ENCODE measurements around the gene NR3C2. TPM values are rescaled to one million over a fixed set of nuclear protein-coding genes. Genes with fewer than 3 reads are reported as not detected.

Gene NR3C2
- total RNA-seq, 1 experiment from 2014 or later, result 0.16 TPM

DNA sequence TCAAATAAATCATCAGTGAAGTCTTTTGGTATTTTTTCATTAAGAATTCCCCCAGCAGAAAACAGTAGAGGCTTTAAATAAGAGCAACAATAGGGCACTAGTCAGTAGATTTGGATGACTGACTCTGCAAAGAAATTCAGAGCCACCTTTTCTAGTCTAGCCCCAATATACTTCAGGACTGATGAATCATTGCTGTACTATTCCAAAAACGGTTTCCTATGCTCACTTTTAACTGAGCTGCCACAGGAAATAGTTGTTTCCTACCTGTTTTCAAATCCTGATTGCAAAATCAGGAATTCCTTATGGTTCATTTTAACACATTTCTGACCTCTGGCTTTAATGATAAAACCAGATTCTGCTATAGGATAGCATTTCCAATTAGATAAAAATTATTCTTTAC is 171.6 kb downstream of the NR3C2 start:
- CTCF ChIA-PET, result no interaction called here

DNA sequence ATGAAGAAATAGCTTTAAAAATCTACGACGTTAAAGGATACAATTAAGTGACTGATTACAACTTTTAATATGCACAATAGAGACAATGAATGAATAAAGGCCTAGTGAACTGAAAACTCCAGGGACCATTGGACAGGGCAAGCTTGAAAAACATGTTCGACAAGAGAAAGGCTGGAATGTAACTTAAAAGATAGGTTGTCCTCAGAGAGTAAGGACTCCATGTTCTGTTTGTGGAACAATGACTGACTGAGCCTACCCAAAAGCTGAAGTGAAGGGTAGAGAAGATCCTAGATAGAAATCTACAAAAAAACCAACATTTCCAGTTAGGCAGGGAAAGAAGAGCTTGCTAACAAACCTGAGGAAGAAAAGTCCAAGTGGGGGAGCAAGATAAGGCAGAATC is 173.4 kb downstream of the NR3C2 start:
- ChIA-PET POLR2A (no interaction called here), CTCF (no interaction called here)
- Mint-ChIP-seq H3K36me3 (ENCODE audit: insufficient read depth, unreplicated experiment) (no peaks in the 10 kb centered on the region), H3K4me3 (ENCODE audit: unreplicated experiment) (no peak overlapping the region), H3K4me1 (ENCODE audit: low read depth, unreplicated experiment) (peaks cover 6% of the 10 kb centered on the region), H3K27ac (ENCODE audit: unreplicated experiment) (no peak overlapping the region), H3K27me3 (ENCODE audit: insufficient read depth, unreplicated experiment) (no peaks in the 10 kb centered on the region), H3K9me3 (ENCODE audit: unreplicated experiment) (no peaks in the 10 kb centered on the region)
- Histone ChIP-seq H3K4me3 (ENCODE audit: low read depth, low read length) (no peak overlapping the region), H3K27me3 (replicated peaks; ENCODE audit: control insufficient read depth, insufficient read depth, low read length) (no peaks in the 10 kb centered on the region), H3K4me1 (peaks cover 10% of the 10 kb centered on the region), H3K9me3 (no peaks in the 10 kb centered on the region), H3K36me3 (ENCODE audit: control insufficient read depth, insufficient read depth, low read length) (no peaks in the 10 kb centered on the region)
- no TSS peak for BruUV-seq (replicated peaks)
- TF ChIP-seq, protein P1, sequence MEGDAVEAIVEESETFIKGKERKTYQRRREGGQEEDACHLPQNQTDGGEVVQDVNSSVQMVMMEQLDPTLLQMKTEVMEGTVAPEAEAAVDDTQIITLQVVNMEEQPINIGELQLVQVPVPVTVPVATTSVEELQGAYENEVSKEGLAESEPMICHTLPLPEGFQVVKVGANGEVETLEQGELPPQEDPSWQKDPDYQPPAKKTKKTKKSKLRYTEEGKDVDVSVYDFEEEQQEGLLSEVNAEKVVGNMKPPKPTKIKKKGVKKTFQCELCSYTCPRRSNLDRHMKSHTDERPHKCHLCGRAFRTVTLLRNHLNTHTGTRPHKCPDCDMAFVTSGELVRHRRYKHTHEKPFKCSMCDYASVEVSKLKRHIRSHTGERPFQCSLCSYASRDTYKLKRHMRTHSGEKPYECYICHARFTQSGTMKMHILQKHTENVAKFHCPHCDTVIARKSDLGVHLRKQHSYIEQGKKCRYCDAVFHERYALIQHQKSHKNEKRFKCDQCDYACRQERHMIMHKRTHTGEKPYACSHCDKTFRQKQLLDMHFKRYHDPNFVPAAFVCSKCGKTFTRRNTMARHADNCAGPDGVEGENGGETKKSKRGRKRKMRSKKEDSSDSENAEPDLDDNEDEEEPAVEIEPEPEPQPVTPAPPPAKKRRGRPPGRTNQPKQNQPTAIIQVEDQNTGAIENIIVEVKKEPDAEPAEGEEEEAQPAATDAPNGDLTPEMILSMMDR (IDR thresholded peaks at IDR 0.05; ENCODE audit: insufficient read depth in 1 of 2, low read depth in 1 of 2, low read length in 1 of 2, severe bottlenecking in 1 of 2, unreplicated experiment in 1 of 2), result no peak
- no peak for DNase-seq
- intact Hi-C loops (cut with micrococcal nuclease; ENCODE audit: unreplicated experiment), result no loop called here

More for the DNA sequence above, 171.6 kb downstream of the NR3C2 start:
- Mint-ChIP-seq H3K27ac (ENCODE audit: unreplicated experiment) (no peak overlapping the region), H3K36me3 (ENCODE audit: insufficient read depth, unreplicated experiment) (no peaks in the 10 kb centered on the region), H3K4me3 (ENCODE audit: unreplicated experiment) (no peak overlapping the region), H3K27me3 (ENCODE audit: insufficient read depth, unreplicated experiment) (no peaks in the 10 kb centered on the region), H3K4me1 (ENCODE audit: low read depth, unreplicated experiment) (peaks cover 2% of the 10 kb centered on the region), H3K9me3 (ENCODE audit: unreplicated experiment) (no peaks in the 10 kb centered on the region)
- no TSS peak for BruUV-seq (replicated peaks)
- no peaks in the 10 kb centered on the region for H3K9me3 ChIP-seq
- POLR2A ChIA-PET, result no interaction called here
- DNase-seq, result no peak
- H3K36me3 ChIP-seq (ENCODE audit: control insufficient read depth, insufficient read depth, low read length), result no peaks in the 10 kb centered on the region
- no peak overlapping the region for H3K4me3 ChIP-seq (ENCODE audit: low read depth, low read length)
- intact Hi-C loops (cut with micrococcal nuclease; ENCODE audit: unreplicated experiment), result no loop called here
- TF ChIP-seq, protein P1 (IDR thresholded peaks at IDR 0.05; ENCODE audit: insufficient read depth in 1 of 2, low read depth in 1 of 2, low read length in 1 of 2, severe bottlenecking in 1 of 2, unreplicated experiment in 1 of 2), result no peak
- peaks cover 10% of the 10 kb centered on the region for H3K4me1 ChIP-seq
- H3K27me3 ChIP-seq (replicated peaks; ENCODE audit: control insufficient read depth, insufficient read depth, low read length), result no peaks in the 10 kb centered on the region

- H3K27me3 Mint-ChIP-seq (ENCODE audit: insufficient read depth, unreplicated experiment), result no peaks in the 10 kb centered on the region
- Histone ChIP-seq H3K4me3 (ENCODE audit: low read depth, low read length) (no peak overlapping the region), H3K9me3 (no peaks in the 10 kb centered on the region), H3K36me3 (ENCODE audit: control insufficient read depth, insufficient read depth, low read length) (no peaks in the 10 kb centered on the region), H3K27me3 (replicated peaks; ENCODE audit: control insufficient read depth, insufficient read depth, low read length) (no peaks in the 10 kb centered on the region), H3K4me1 (peaks cover 10% of the 10 kb centered on the region)
- H3K9me3 Mint-ChIP-seq (ENCODE audit: unreplicated experiment), result no peaks in the 10 kb centered on the region
- H3K27ac Mint-ChIP-seq (ENCODE audit: unreplicated experiment), result no peak overlapping the region
- no peak overlapping the region for H3K4me3 Mint-ChIP-seq (ENCODE audit: unreplicated experiment)
- TF ChIP-seq, protein P1 (IDR thresholded peaks at IDR 0.05; ENCODE audit: insufficient read depth in 1 of 2, low read depth in 1 of 2, low read length in 1 of 2, severe bottlenecking in 1 of 2, unreplicated experiment in 1 of 2), result no peak
- POLR2A ChIA-PET, result no interaction called here
- CTCF ChIA-PET, result no interaction called here
- no TSS peak for BruUV-seq (replicated peaks)
- intact Hi-C loops (cut with micrococcal nuclease; ENCODE audit: unreplicated experiment), result no loop called here
- DNase-seq, result no peak
- H3K36me3 Mint-ChIP-seq (ENCODE audit: insufficient read depth, unreplicated experiment), result no peaks in the 10 kb centered on the region
- H3K4me1 Mint-ChIP-seq (ENCODE audit: low read depth, unreplicated experiment), result peaks cover 6% of the 10 kb centered on the region
These were observed 175.3 kb downstream of the NR3C2 start for GRCh38 chr4:148266921-148267320.
